A673 (cell line): ENCODE data around the gene CTSS.

Source experiments
- EZH2 ChIP-seq: fragments of 200-600 bp; sonication (generic); IDR thresholded peaks from 2 replicates; pipeline ENCODE4 v1.6.1; 2017; ENCODE audit warnings: borderline replicate concordance, low read depth, mild to moderate bottlenecking, mixed read lengths, antibody characterized with exemption, low read length; ENCODE audit not compliant: poor library complexity, severe bottlenecking
- TF ChIP-seq, protein P1 (sequence below): fragments of 300-800, 200-600 bp; sonication (generic); conservative IDR thresholded peaks from 2 replicates; pipeline ENCODE4 v1.5.1; 2017; ENCODE audit warnings: low read depth, mild to moderate bottlenecking, antibody characterized with exemption, low read length, moderate library complexity, mixed read lengths

DNA sequence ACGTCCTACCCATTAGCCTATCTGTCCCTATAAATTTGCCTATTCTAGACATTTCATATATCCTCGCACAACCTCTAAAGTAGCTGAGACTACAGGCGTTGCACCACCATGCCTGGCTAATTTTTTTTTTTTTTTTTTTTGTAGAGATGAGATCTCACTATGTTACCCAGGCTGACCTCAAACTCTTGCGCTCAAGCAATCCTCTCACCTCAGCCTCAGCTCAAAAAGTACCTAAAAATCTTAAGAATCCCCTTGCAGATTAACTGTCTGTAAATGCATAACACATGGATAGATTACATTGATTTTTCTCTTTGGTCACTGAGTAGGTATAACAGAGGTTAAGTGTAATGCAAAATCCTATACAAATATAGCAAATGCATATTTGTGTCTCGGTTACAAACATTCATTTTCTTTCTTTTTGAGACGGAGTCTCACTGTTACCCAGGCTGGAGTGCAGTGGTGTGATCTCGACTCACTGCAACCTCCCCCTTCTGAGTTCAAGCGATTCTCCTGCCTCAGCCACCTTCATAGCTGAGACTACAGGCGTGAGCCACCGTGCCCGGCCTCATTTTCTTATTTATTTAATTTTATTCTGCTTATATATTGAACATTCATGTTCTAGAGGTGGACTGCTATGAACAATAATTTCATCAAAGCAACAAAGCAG, 47.2 kb downstream of the CTSS start:
- TF ChIP-seq, protein P1, sequence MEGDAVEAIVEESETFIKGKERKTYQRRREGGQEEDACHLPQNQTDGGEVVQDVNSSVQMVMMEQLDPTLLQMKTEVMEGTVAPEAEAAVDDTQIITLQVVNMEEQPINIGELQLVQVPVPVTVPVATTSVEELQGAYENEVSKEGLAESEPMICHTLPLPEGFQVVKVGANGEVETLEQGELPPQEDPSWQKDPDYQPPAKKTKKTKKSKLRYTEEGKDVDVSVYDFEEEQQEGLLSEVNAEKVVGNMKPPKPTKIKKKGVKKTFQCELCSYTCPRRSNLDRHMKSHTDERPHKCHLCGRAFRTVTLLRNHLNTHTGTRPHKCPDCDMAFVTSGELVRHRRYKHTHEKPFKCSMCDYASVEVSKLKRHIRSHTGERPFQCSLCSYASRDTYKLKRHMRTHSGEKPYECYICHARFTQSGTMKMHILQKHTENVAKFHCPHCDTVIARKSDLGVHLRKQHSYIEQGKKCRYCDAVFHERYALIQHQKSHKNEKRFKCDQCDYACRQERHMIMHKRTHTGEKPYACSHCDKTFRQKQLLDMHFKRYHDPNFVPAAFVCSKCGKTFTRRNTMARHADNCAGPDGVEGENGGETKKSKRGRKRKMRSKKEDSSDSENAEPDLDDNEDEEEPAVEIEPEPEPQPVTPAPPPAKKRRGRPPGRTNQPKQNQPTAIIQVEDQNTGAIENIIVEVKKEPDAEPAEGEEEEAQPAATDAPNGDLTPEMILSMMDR, result no peak
- no peak for TF ChIP-seq EZH2
